ENCODE measurements around the gene FCGR3A.
"Not testable (repeated sequence)": the region's sequence is repeated elsewhere in the genome, so short reads cannot be mapped to it uniquely, and the experiment has no call there.

- not testable (repeated sequence) for TF ChIP-seq EZH2 (IDR thresholded peaks at IDR 0.05; ENCODE audit: borderline replicate concordance, low read depth, low read length, severe bottlenecking); CTCF (IDR thresholded peaks at IDR 0.05; ENCODE audit: borderline replicate concordance, extremely low read depth, low read length, poor library complexity, severe bottlenecking)
Observed at GRCh38 chr1:161554340-161554739, 4.7 kb upstream of the FCGR3A start.

All from DND-41 (cell line).